SK-N-SH treated with all-trans-retinoic acid at 6 μM for 48 hours (cell line): ENCODE results near the gene PPM1H.

Experiments used
- ATAC-seq: fragments of 200-7000 bp; cut with Tn5 transposase; 3 replicates; pipeline ENCODE4 v1.9.1; 2020; ENCODE audit warnings: mild to moderate bottlenecking, moderate library complexity
- ARNTL ChIP-seq: fragments of 450-650 bp; formaldehyde crosslinking; IDR thresholded peaks from 2 replicates; pipeline ENCODE4 v1.5.0; 2020; ENCODE audit warnings: low read depth, mild to moderate bottlenecking, moderate library complexity, borderline replicate concordance
- BACH2 ChIP-seq: fragments of 250-450 bp; sonication (Bioruptor Pico); IDR thresholded peaks from 2 replicates; pipeline ENCODE4 v1.9.0; 2021; ENCODE audit warnings: mild to moderate bottlenecking, borderline replicate concordance
- CSDC2 ChIP-seq: fragments of 250-450 bp; sonication (Bioruptor Pico); IDR thresholded peaks from 2 replicates; pipeline ENCODE4 v1.5.0; 2020; ENCODE audit warnings: mild to moderate bottlenecking, moderate library complexity
- ESRRG ChIP-seq: fragments of 250-450 bp; sonication (Bioruptor Pico); IDR thresholded peaks from 2 replicates; pipeline ENCODE4 v1.6.1; 2021; ENCODE audit warnings: mild to moderate bottlenecking
- GLIS3 ChIP-seq: fragments of 250-450 bp; sonication (Bioruptor Pico); IDR thresholded peaks from 2 replicates; pipeline ENCODE4 v1.5.0; 2020; ENCODE audit warnings: mild to moderate bottlenecking, moderate library complexity
- ISL1 ChIP-seq: fragments of 250-450 bp; sonication (Bioruptor Pico); IDR thresholded peaks from 2 replicates; pipeline ENCODE4 v2.1.2; 2022; ENCODE audit warnings: mild to moderate bottlenecking, moderate library complexity
- OSR1 ChIP-seq: fragments of 250-450 bp; sonication (Bioruptor Pico); IDR thresholded peaks from 2 replicates; pipeline ENCODE4 v1.8.0; 2022; ENCODE audit warnings: moderate library complexity, mild to moderate bottlenecking, inconsistent platforms
- RARB ChIP-seq: fragments of 250-450 bp; sonication (Bioruptor Pico); IDR thresholded peaks from 2 replicates; pipeline ENCODE4 v1.8.0; 2021; ENCODE audit warnings: mild to moderate bottlenecking, moderate library complexity
- SNAI2 ChIP-seq: fragments of 250-450 bp; sonication (Bioruptor Pico); IDR thresholded peaks from 2 replicates; pipeline ENCODE4 v1.5.0; 2020; ENCODE audit warnings: mild to moderate bottlenecking, moderate library complexity
- TCF4 ChIP-seq: fragments of 250-450 bp; sonication (Bioruptor Pico); IDR thresholded peaks from 2 replicates; pipeline ENCODE4 v1.8.0; 2021; ENCODE audit warnings: mild to moderate bottlenecking, moderate library complexity, borderline replicate concordance
- TOX ChIP-seq: fragments of 250-450 bp; sonication (Bioruptor Pico); IDR thresholded peaks from 2 replicates; pipeline ENCODE4 v1.8.0; 2021; ENCODE audit warnings: mild to moderate bottlenecking, moderate library complexity, borderline replicate concordance
- ZFP3 ChIP-seq: fragments of 250-450 bp; sonication (Bioruptor Pico); IDR thresholded peaks from 2 replicates; pipeline ENCODE4 v1.5.0; 2020; ENCODE audit warnings: mild to moderate bottlenecking, moderate library complexity
- ZFP30 ChIP-seq: fragments of 450-650 bp; formaldehyde crosslinking; IDR thresholded peaks from 2 replicates; pipeline ENCODE4 v1.5.0; 2022; ENCODE audit warnings: mild to moderate bottlenecking, moderate library complexity
- ZNF565 ChIP-seq: fragments of 450-650 bp; formaldehyde crosslinking; conservative IDR thresholded peaks from 2 replicates; pipeline ENCODE4 v1.5.0; 2020; ENCODE audit warnings: low read depth, mild to moderate bottlenecking, moderate library complexity
- ZNF70 ChIP-seq: fragments of 450-650 bp; formaldehyde crosslinking; IDR thresholded peaks from 2 replicates; pipeline ENCODE4 v1.5.0; 2020; ENCODE audit warnings: mild to moderate bottlenecking, moderate library complexity
- ZNF8 ChIP-seq: fragments of 450-650 bp; formaldehyde crosslinking; IDR thresholded peaks from 2 replicates; pipeline ENCODE4 v1.5.0; 2020; ENCODE audit warnings: mild to moderate bottlenecking, moderate library complexity
- TF ChIP-seq, protein P1 (sequence below): fragments of 250-450 bp; sonication (Bioruptor Pico); IDR thresholded peaks from 2 replicates; pipeline ENCODE4 v1.5.1; 2021; ENCODE audit warnings: mild to moderate bottlenecking, moderate library complexity
- TF ChIP-seq, protein P2 (sequence below): fragments of 250-450 bp; sonication (Bioruptor Pico); IDR thresholded peaks from 2 replicates; pipeline ENCODE4 v1.8.0; 2020; ENCODE audit warnings: mild to moderate bottlenecking, moderate library complexity, borderline replicate concordance
- TF ChIP-seq, protein P3 (sequence below): fragments of 250-450 bp; sonication (Bioruptor Pico); IDR thresholded peaks from 2 replicates; pipeline ENCODE4 v1.5.0; 2020; ENCODE audit warnings: mild to moderate bottlenecking, moderate library complexity

PPM1H gene

DNA sequence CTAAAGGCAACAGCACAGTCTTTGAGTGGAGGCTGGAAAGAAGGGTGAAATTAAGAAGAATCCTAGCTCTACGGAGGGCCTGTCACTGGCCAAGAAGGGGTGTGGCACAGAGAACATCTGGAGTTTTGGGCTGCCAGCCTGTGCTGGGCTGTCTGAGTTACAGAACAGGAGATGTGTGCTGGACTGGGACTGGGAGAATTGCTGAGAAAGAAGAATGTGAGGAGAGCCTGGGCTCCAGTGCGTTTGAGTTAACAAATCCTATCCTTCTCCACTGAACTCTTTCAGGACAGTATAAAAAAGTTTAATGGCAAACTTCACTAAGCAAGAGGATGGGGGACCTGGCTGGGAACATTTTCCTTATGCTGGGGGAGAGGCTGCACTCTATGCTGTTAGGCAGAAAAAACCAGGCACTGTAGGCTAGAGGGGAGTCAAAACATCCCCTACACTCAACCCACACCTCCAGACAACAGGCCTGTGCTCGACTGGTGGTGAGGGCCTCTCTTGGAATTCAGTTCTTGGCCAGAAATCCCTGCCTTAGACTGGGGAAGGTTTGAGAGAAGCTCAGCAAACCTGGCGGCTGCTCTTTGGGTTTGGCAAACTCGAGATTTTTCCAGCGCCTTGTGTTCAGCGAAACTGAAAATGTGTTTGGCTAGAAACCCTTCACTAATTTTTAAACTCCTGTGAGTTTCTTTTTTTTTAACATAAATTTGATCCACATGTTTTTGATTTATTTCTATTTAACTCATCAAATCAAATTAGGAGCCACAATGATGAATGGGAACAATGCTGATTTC lies 251.0 kb downstream of the PPM1H start:
- peak; percentile 87 for ATAC-seq
- TF ChIP-seq TCF4 (CRISPR knock-in tag) (peak; percentile 58; the same call in 1 of the 2 replicates), ZNF8 (no peak), ISL1 (0 out of 2 replicates have a peak, but pooled peaks have one; percentile 9)
- TF ChIP-seq, all 23 proteins: peak for 2

DNA sequence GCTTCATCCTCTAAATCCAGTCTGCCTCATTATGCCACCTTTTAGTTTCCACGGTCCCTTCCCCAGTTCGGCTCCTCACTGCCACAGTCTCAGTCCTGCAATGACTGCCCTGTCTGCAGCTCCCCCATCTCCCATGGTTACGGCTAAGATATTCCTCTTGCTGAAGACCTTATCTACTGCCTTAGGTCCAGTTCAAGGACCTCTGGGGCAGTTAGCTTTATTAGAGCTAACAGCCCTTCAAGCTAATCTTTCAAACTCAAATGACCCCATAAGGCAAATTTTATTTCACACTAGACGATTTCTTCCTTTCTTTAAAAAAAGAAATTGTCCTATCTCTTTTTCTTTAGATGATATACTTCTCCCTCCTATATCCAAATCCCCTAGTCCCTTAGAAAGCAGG lies 253.6 kb downstream of the PPM1H start:
- TF ChIP-seq RARB (CRISPR knock-in tag) (no peak), TOX (CRISPR knock-in tag) (no peak), ZNF565 (no peak)
- TF ChIP-seq, all 23 proteins: peak for 0
- no peak for ATAC-seq

DNA sequence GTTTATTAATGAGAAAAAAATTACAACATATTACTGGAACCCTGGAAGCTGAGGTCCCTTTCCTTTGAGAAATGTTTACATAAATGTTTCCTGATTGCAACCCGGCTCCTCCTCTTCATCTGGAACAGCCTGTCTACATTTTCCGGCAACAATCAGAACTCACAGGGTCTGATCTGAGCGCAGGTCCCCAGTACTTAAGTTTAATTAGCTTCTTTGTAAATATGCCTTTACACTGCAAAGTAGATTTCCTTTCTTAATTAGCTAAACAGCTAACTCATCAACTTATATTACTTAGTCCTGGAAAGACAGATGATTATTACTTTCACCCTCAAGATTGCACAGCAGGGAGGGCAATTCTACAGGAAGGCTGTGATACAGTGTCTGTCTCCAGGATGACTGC lies 255.3 kb downstream of the PPM1H start:
- ATAC-seq, result no peak
- no peak for TF ChIP-seq ISL1
- TF ChIP-seq ZNF70 (CRISPR knock-in tag), result no peak
- TF ChIP-seq BACH2 (CRISPR knock-in tag), result no peak
- TF ChIP-seq ZNF565, result no peak
- no peak for TF ChIP-seq OSR1 (CRISPR knock-in tag)
- TF ChIP-seq SNAI2 (CRISPR knock-in tag), result no peak
- no peak for TF ChIP-seq ZFP3 (CRISPR knock-in tag)
- TF ChIP-seq, protein P1, sequence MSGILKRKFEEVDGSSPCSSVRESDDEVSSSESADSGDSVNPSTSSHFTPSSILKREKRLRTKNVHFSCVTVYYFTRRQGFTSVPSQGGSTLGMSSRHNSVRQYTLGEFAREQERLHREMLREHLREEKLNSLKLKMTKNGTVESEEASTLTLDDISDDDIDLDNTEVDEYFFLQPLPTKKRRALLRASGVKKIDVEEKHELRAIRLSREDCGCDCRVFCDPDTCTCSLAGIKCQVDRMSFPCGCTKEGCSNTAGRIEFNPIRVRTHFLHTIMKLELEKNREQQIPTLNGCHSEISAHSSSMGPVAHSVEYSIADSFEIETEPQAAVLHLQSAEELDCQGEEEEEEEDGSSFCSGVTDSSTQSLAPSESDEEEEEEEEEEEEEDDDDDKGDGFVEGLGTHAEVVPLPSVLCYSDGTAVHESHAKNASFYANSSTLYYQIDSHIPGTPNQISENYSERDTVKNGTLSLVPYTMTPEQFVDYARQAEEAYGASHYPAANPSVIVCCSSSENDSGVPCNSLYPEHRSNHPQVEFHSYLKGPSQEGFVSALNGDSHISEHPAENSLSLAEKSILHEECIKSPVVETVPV (CRISPR knock-in tag), result no peak
- TF ChIP-seq ZNF8, result no peak
- no peak for TF ChIP-seq TCF4 (CRISPR knock-in tag)
- TF ChIP-seq CSDC2, result no peak
- TF ChIP-seq ARNTL (CRISPR knock-in tag), result no peak
- no peak for TF ChIP-seq RARB (CRISPR knock-in tag)
- TF ChIP-seq, protein P2, sequence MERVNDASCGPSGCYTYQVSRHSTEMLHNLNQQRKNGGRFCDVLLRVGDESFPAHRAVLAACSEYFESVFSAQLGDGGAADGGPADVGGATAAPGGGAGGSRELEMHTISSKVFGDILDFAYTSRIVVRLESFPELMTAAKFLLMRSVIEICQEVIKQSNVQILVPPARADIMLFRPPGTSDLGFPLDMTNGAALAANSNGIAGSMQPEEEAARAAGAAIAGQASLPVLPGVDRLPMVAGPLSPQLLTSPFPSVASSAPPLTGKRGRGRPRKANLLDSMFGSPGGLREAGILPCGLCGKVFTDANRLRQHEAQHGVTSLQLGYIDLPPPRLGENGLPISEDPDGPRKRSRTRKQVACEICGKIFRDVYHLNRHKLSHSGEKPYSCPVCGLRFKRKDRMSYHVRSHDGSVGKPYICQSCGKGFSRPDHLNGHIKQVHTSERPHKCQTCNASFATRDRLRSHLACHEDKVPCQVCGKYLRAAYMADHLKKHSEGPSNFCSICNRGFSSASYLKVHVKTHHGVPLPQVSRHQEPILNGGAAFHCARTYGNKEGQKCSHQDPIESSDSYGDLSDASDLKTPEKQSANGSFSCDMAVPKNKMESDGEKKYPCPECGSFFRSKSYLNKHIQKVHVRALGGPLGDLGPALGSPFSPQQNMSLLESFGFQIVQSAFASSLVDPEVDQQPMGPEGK (CRISPR knock-in tag), result no peak
- no peak for TF ChIP-seq ESRRG

DNA sequence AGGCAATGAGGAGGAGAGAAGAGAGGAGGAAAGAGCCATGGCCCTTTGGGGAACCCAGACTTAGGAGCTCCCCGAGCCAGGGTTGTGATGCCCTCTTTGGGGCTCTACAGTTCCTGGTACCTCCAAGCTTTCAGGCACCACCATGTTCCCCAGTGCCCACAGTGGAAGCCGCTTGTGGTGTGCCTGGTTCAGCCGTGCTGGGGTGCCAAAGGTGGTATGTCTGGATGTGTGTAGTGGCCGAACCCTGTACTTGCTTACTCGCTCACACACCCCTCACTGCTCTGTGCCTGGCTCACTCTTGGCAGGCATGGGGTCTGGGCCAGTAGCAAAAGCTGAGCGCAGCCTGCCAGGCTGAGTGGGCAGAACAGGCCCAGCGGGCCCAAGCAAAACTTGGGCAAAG lies 257.6 kb downstream of the PPM1H start:
- TF ChIP-seq, protein P1 (CRISPR knock-in tag), result no peak
- no peak for TF ChIP-seq BACH2 (CRISPR knock-in tag)
- TF ChIP-seq ZFP30 (CRISPR knock-in tag), result no peak
- TF ChIP-seq, protein P3, sequence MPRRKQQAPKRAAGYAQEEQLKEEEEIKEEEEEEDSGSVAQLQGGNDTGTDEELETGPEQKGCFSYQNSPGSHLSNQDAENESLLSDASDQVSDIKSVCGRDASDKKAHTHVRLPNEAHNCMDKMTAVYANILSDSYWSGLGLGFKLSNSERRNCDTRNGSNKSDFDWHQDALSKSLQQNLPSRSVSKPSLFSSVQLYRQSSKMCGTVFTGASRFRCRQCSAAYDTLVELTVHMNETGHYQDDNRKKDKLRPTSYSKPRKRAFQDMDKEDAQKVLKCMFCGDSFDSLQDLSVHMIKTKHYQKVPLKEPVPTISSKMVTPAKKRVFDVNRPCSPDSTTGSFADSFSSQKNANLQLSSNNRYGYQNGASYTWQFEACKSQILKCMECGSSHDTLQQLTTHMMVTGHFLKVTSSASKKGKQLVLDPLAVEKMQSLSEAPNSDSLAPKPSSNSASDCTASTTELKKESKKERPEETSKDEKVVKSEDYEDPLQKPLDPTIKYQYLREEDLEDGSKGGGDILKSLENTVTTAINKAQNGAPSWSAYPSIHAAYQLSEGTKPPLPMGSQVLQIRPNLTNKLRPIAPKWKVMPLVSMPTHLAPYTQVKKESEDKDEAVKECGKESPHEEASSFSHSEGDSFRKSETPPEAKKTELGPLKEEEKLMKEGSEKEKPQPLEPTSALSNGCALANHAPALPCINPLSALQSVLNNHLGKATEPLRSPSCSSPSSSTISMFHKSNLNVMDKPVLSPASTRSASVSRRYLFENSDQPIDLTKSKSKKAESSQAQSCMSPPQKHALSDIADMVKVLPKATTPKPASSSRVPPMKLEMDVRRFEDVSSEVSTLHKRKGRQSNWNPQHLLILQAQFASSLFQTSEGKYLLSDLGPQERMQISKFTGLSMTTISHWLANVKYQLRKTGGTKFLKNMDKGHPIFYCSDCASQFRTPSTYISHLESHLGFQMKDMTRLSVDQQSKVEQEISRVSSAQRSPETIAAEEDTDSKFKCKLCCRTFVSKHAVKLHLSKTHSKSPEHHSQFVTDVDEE (CRISPR knock-in tag), result no peak
- no peak for TF ChIP-seq ESRRG
- TF ChIP-seq GLIS3 (CRISPR knock-in tag), result no peak
- no peak for TF ChIP-seq CSDC2
- TF ChIP-seq, protein P2 (CRISPR knock-in tag), result no peak
- no peak for TF ChIP-seq ARNTL (CRISPR knock-in tag)
- no peak for TF ChIP-seq SNAI2 (CRISPR knock-in tag)
- TF ChIP-seq TCF4 (CRISPR knock-in tag), result no peak
- ATAC-seq, result no peak
